ENCODE measurements around the gene NINL.

Gene NINL

DNA sequence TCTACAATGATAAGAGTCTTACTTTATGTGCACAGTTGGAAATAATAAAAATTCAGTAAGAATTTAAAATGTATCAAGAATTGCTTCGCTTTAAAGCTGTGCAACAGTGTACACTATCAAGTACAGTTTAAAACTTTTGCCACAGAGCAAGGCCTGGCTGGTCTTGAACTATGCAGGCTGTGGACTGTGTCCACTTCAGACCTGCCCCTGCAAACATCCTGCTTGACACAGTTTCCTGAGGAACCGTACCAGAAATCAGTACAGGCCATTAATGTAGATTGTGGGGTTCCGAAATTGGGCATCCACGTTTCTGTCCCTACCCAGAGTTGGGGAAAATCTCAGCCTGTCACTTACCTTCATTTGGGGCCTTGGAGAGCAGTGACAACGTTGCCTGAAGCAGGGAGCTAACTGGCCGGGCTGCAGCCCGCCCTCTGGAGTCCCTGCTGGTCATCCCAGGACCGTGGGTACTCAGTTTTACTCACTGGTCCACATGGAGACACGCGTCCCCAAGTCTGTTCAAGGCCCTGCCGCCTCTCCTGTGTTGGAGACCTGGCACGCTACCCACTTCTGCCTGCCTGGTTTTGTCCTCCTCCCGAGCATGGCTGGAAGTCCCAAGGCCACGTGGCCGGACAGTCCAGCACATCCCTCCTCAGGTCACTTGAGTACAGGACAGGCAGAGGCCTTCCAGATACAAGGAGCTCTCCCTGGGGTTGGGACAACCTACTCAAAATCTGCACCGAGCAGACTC, 8.4 kb downstream of the NINL start:
- TF ChIP-seq, protein P1, sequence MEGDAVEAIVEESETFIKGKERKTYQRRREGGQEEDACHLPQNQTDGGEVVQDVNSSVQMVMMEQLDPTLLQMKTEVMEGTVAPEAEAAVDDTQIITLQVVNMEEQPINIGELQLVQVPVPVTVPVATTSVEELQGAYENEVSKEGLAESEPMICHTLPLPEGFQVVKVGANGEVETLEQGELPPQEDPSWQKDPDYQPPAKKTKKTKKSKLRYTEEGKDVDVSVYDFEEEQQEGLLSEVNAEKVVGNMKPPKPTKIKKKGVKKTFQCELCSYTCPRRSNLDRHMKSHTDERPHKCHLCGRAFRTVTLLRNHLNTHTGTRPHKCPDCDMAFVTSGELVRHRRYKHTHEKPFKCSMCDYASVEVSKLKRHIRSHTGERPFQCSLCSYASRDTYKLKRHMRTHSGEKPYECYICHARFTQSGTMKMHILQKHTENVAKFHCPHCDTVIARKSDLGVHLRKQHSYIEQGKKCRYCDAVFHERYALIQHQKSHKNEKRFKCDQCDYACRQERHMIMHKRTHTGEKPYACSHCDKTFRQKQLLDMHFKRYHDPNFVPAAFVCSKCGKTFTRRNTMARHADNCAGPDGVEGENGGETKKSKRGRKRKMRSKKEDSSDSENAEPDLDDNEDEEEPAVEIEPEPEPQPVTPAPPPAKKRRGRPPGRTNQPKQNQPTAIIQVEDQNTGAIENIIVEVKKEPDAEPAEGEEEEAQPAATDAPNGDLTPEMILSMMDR (IDR thresholded peaks at IDR 0.05; ENCODE audit: insufficient read depth, low read depth, low read length, missing control alignments), result no peak
- DNase-seq (ENCODE audit: low read depth), result no peak
- H3K4me3 ChIP-seq (ENCODE audit: low read depth, low read length), result no peak overlapping the region

DNA sequence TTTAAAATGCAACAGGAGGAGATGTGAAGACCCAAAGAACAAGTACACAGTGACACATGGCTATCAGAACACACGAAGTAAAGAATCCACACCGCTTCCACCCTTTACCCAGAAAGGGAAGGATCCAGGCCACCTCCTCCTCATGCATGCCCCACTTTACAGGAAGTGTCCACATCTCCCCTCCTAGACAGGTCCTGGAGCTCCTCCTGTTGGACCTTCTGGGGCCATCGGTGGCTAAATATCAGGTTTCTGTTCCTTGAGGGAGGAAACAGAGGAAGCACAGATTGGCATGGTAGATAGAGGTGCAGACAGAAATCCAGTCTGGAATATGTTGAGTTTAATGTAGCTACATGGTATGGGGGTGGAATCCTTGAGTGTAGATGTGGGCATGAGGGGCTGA, 10.9 kb downstream of the NINL start:
- DNase-seq (ENCODE audit: low read depth), result no peak
- TF ChIP-seq, protein P1 (IDR thresholded peaks at IDR 0.05; ENCODE audit: insufficient read depth, low read depth, low read length, missing control alignments), result no peak
- no peak overlapping the region for H3K4me3 ChIP-seq (ENCODE audit: low read depth, low read length)

DNA sequence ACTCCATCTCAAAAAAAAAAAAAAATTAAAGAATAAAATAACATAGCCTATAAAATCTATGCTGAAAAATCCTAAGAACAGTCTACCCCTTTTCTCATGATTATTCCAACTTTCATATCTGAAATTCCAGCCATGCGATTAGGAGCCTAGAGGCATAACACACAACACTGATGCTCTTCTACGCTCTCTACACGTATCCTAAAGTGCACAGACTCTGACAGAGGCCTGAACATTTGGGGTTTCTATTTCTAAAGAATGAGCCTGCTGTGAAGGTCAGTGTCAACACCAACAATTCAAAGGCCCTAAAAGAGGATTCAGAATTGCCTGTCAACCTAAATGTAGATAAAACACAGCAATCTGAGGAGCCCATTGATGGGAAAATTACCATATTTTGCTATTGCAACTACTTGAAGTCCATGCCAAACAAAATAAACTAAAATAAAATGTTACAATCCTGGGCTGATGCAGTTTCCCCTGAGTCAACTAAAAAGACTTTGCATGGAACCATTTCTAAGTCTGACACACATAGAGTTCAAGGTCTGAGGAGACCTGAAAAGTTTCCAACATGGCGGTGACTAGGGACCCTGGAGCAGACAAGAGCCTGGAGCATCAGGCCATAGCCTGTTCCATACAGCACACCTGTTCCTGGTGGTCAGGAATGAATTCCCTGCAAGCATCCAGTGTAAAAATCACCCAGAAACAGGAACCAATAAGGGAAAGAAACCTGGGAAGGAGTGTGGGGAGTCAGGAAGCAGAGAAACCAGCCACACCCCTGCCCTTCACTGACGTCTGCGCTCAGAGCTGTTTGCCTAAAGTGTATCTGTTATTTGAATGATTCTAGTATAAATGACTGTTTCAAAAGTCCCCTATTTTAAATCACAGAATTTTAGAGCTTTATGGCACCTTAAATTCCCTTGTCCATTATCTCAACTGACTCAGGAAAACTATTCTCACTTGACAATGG, 11.8 kb downstream of the NINL start:
- H3K4me3 ChIP-seq (ENCODE audit: low read depth, low read length), result no peak overlapping the region
- no peak for DNase-seq (ENCODE audit: low read depth)
- TF ChIP-seq, protein P1 (IDR thresholded peaks at IDR 0.05; ENCODE audit: insufficient read depth, low read depth, low read length, missing control alignments), result no peak

DNA sequence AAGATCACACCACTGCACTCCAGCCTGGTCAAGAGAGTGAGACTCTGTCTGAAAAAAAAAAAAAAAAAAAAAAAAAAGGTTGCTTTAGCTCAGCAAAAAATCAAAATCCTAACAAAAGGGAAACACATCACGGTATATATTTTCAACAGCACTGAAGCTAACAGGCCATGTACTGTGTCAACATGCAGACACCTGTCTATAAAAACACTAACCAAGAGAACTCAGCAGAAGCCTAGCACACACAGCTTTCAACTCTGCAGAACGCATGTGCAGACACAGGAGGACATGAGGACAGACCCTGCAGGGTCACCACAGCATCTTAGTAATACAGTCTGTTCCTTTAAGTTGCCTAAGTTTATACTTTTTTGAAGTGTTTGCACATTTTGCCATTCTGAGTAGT, 13.5 kb downstream of the NINL start:
- no peak for DNase-seq (ENCODE audit: low read depth)
- TF ChIP-seq, protein P1 (IDR thresholded peaks at IDR 0.05; ENCODE audit: insufficient read depth, low read depth, low read length, missing control alignments), result no peak

DNA sequence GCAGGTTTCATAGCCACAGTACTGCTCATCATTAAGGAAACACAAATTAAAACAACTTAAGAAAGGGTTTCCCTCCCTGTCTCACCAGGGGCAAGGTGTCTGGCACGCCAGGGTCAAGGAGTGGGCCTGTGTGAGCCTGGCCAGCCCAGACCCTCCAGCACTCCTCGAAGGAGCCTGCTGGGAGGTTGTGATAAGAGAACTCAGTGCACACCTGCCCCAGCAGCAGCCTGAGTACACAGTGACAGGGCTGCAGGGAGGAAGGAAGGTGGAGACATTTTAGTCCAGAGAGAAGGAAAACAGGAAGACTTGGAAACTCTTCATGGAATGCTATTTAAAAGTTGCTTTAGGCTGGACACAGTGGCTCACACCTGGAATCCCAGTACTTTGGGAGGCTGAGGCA, 14.1 kb downstream of the NINL start:
- TF ChIP-seq, protein P1 (IDR thresholded peaks at IDR 0.05; ENCODE audit: insufficient read depth, low read depth, low read length, missing control alignments), result no peak
- H3K4me3 ChIP-seq (ENCODE audit: low read depth, low read length), result no peak overlapping the region
- DNase-seq (ENCODE audit: low read depth), result no peak

More for the DNA sequence above, 13.5 kb downstream of the NINL start:
- no peak overlapping the region for H3K4me3 ChIP-seq (ENCODE audit: low read depth, low read length)

DNA sequence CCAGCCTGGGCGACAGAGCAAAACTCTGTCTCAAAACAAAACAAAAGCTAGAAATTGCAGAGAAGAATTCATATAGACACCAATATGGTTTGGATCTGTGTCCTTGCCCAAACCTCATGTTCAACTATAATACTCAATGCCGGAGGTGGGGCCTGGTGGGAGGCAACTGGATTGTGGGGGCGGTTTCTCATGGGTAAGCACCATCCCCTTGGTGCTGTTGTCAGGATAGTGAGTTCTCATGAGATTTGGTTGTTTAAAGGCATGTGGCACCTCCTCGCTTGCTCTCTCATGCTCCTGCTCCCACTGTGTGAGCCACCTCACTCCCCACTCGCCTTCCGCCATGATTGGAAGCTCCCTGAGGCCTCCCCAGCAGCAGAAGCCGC, 15.2 kb downstream of the NINL start:
- no peak for DNase-seq (ENCODE audit: low read depth)
- H3K4me3 ChIP-seq (ENCODE audit: low read depth, low read length), result no peak overlapping the region
- TF ChIP-seq, protein P1 (IDR thresholded peaks at IDR 0.05; ENCODE audit: insufficient read depth, low read depth, low read length, missing control alignments), result no peak

All from GM12865 (cell line).